ENCODE measurements around the gene PKP4.

GRCh38 chr2:158546412-158547144, 89.8 kb downstream of the PKP4 start:
- TF ChIP-seq CTCF (IDR thresholded peaks at IDR 0.05; ENCODE audit: low read depth, low read length) = no peak
- TF ChIP-seq MAX (IDR thresholded peaks at IDR 0.05; ENCODE audit: low read depth, low read length) = no peak
- no peak for TF ChIP-seq POLR2A (IDR thresholded peaks at IDR 0.05; ENCODE audit: extremely low read depth, insufficient read length)
- no peak for TF ChIP-seq MYC (IDR thresholded peaks at IDR 0.05; ENCODE audit: low read depth, low read length)
